RPMI7951 (cell line): Measurements from ENCODE around the gene VKORC1. TPM values are rescaled to one million over a fixed set of nuclear protein-coding genes. Genes with fewer than 3 reads are reported as not detected.
"Not testable (repeated sequence)": the region's sequence is repeated elsewhere in the genome, so short reads cannot be mapped to it uniquely, and the experiment has no call there.

Experiments used
- DNase-seq: peaks from one replicate; pipeline ENCODE4 v3.0.0-alpha.2; 2012; ENCODE audit warnings: low read depth
- total RNA-seq: library from RNA; depleted of rRNA; stranded (reverse); fragments of >200 nt; shearing (Covaris generic); gene quantifications from 2 replicates; pipeline ENCODE4 v1.2.3, GENCODE V29; 2014; rRNA removed

VKORC1 gene
- total RNA-seq, result 212 and 281 TPM in 2 replicates

DNA sequence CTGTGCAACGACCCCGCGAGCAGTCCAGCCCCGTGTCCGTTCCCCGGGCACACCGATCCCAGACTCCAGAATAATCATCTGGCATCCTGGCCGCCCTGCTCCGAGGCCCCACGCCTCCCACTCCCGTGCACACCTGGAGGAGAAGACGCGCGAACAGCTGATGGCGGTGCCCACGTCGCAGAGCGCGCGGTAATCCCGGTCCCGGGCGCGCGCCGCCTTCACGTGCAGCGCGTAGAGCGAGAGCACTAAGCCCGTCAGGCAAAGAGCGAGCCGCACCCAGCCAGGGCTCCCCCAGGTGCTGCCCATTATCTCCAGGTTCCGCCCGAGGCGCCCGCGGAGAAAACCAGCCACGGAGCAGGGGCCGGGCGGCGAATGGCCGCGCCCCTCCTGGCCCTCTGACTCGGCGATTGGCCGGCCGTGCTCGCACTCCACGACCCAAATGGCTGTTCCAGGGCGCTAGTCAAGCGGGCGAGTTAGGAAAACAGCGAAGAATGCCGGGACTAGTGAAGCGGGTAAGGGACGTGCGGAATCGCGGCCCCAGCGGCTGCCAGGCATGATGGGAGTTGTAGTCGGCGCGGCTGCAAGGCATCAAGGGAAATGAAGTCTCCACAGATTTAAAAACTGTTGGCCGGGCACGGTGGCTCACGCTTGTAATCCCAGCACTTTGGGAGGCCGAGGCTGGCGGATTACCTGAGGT is at the start of gene VKORC1:
Gene VKORC1 (minus strand): TSS at position 374 of the 697 bp plus-strand sequence. CDS start 68 bp downstream, at position 306.
- DNase-seq, result peak; percentile 96

DNA sequence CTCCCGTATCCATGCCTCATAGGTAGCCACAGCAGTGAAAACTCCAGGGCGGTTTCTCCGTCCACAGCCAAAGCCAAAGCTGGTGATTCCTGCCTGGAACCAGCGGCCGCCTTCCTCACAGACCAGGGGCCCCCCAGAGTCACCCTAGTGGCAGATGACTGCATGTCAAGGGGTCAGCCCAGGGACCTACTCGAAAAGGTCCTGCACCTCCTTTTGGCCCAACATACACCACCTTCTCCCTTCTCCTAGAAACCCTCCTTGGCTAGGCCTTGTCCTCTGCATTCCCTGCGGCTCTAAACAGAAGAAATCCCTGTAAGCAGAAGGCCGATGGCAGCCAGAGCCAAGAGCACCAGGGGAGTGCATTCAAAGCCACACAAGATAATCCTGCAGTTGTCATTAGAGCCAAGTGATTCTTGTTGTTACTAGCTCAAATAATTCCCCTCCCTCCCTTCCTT is 49.1 kb upstream of the VKORC1 start:
- no peak for DNase-seq

DNA sequence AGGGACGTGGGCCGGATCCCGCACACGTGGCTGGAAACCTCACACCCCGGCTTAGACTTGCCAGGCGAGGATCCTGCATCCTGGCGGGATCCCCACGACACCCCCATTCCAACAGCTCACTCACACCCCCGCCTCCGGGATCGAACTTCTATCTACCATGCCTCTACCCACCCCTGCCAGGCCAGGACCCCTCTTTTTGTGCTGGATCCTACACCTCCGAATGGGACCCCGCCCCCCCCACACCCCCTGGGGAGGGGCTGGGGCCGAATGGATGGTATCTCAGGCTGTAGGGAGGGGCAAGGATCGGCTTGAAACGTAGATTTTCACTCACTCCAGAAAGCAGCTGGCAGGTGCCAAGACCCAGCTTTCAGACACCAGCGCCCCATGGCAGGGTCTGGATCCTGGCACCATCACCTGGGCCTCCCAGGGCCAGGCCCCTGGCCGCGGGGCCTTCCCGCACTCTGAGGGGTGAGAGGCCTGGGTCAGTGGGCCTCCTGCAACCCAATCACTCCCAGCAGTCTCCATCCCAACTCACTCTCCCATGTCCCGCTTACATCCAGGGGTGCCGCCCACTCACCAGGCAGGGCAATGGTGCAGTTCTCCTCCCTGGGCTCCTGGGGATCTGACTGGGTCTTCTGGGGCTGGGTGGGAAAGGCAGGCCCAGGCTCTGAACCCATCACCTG is 48.6 kb upstream of the VKORC1 start:
- no peak for DNase-seq

DNA sequence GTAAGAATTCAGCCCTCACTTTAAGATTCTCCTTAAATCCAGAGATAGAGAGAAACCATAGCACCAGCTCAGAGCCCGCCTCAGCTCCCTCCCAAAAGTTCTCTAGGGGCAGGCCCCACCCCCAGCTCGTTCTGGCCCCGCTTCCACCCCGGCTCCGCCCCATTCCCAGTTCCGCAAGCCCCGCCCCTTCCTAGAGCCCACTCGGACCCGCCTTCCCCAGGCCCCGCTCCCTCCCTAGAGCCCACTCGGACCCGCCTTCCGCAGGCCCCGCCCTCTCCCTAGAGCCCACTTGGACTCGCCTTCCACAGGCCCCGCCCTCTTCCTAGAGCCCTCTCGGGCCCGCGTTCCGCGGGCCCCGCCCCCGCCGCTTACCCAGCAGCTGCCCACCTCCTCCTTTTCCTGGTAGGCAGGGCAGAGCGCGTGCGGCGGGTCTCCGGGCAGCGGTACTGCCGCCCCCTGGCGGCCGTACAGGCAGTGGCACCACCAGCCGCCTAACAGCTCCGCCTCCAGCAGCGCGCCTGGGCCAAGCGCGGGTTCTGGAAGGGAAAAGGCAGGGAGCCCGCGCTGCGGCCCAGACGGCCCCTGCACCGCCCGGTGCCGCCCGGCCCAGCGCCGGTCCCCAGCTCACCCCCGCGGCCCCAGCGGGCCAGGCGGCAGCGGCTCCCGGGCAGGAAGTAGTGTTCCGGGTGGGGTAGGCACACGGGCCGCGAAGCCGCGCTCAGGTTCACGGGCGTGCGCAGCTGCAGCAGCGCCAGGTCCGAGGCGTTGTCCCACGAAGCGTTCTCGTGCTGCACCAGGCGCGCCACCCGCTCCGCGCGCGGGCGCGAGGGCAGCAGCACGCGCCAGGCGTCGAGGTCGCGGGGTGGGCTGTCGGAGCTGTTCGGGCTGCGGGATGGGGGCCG is 47.8 kb upstream of the VKORC1 start:
- DNase-seq, result peak; percentile 95

DNA sequence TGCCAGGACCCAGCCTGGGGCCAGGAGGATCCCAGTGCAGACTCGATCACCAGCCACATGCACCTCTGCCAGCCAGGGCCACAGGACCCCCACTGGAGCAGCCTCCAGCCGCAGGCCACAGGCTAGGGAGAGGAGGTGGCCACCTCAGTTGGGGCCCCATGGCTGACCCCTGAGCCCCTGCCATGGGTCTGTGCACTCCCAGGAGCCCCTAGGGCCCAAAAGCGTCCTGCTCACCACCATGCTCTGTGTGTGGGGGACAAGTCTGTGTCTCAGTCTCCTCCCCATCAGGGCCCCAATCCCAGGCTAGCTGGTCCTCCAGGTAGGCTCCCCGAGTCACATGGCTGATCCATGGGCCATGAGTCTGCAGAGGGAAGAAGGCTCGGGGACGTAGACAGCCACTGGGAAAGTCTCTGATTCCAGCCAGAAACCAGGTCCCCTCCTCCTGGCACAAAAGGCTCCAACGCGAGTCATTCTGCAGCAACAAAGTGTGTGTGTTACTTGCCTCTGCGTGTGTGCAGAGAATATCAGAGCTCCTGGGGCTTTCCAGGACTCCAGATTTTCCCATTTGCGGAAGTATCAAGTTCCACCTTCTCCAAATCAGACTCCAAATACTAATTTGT is 47.0 kb upstream of the VKORC1 start:
- DNase-seq, result no peak

DNA sequence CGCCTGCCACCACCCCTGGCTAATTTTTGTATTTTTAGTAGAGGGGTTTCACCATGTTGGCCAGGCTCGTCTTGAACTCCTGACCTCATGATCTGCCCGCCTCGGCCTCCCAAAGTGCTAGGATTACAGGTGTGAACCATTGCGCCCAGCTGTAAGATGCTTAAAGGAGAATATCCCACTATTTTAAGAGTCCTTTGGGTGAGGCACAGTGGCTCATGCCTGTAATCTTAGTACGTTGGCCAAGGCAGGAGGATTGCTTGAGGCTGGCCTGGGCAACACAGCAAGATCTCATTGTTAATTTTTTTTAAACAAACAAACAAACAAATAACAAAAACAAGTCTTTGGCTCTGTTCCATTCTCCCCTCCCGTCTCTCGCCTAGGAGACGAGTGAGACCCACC is 46.5 kb upstream of the VKORC1 start:
- not testable (repeated sequence) for DNase-seq

DNA sequence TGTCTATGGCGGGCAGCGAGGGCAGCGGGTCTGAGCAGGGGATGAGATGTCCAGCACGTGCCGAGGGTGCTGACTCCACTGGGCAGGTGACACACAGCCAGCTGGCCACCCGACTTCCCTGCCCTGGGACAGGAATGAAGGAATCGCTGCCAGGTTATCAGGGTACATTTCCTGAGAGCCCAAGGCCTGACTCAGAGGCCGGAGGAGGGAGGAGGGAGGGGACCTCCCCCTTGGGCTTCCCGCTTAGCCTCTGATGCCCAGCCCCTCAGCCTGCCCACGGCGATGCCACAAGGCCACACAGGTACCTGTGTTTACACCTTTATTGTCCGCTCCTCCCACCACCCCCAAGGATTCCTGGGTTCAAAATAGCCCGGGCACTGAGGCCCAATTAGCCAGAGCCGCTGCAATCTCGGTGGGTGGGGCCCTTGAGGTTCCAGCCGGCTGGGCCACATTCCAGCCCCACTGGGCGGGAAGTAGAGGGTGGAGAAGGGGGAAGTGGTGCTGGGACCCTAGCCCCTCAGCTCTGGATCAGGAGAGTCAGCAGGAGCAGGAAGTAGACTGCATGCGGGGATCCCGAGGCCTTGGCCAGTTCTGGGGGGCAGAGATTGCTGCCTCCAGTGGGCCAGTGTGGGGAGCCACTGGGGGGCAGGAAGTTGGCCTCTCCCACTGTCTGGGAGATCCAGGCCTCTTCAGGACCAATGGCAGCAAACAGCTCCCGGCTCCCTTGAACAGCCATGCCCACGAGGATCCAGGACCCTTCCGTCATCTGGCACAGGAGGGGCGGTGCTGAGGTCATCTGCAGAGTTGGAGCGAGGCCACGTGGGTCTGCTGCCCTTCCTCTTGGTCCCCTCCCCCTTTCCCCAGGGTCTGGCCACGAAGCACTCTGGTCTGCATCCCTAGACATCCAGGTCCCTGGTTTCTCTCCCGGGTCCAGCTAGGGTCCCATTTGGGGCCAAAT is 44.3 kb upstream of the VKORC1 start:
- peak; percentile 28 for DNase-seq

DNA sequence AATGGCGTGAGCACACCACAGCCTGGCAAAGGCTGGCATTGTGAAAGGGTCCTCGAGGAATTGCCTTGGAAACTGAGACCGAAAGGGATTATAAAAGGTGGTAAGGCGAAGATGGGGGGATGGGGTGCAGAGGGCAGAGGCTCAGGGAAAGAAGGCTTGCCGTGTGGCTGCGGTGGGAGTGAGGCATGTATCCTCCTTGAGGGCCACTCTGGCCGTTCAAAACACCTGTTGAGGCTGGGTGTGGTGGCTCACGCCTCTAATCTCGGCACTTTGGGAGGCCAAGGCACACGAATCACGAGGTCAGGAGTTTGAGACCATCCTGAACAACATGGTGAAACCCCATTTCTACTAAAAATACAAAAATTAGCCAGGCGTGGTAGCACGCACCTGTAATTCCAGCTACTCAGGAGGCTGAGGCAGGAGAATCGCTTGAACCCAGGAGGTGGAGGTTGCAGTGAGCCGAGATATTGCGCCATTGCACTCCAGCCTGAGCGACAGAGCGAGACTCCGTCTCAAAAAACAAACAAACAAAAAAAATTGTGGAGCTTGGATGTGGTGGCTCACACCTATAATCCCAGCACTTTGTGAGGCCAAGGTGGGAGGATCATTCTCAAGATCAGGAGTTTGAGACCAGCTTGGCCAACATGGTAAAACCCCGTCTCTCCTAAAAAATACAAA is 42.4 kb upstream of the VKORC1 start:
- not testable (repeated sequence) for DNase-seq

DNA sequence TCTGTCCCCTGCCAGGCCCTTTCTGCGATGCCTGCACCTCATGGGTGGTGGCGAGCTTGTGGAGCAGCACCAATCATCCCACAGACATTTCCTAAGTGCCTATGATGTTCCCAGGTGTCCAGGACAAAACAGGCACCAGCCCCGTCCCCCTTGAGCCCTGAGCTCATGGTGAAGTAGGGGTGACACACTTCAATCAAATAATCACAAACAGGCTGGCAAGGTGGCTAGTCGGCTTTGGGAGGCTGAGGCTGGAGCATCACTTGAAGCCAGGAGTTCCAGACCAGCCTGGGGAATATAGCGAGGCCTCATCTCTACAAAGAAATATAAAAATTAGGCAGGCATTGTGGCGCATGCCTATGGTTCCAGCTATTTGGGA is 41.7 kb upstream of the VKORC1 start:
- no peak for DNase-seq

DNA sequence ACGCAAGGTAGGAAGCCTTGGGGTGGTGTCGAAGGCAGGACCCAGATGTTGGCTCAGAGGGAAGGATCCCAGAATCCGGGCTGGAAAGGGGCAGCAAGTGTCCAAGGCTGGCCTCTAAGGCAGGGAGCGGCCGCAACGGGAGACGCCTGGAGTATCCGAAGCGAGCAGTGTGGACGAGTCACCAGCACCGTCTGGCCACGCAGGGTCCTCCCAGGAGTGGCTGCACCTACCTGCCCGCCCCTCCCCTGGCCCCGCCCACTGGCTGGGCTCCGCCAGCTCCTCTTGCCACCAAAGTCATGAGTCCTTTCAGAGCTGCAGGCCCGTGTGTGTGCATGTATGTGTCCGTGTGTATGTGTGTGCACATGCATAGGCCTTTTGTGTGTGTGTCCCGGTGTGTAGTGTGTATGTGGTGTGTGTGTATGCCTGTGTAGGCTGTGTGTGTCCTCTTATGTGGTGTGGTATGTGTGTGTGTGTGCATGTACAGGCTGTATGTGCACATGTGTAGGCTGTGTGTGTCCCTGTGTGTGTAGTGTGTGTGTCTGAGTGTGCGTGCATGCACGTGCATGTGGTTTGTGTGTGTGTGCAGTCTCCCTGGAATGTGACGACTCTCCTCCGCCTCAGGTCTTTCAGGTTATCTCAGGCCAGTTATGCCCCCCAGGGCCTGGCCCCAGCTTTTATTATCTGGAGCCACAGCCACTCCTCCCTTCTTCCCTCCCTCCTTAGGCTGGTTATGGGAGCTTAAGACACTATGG is 41.1 kb upstream of the VKORC1 start, which contains the start of gene PRSS8:
Gene PRSS8 (minus strand): TSS at position 193 of the 752 bp plus-strand sequence. CDS start 229 bp downstream, outside the sequence.
- no peak for DNase-seq

DNA sequence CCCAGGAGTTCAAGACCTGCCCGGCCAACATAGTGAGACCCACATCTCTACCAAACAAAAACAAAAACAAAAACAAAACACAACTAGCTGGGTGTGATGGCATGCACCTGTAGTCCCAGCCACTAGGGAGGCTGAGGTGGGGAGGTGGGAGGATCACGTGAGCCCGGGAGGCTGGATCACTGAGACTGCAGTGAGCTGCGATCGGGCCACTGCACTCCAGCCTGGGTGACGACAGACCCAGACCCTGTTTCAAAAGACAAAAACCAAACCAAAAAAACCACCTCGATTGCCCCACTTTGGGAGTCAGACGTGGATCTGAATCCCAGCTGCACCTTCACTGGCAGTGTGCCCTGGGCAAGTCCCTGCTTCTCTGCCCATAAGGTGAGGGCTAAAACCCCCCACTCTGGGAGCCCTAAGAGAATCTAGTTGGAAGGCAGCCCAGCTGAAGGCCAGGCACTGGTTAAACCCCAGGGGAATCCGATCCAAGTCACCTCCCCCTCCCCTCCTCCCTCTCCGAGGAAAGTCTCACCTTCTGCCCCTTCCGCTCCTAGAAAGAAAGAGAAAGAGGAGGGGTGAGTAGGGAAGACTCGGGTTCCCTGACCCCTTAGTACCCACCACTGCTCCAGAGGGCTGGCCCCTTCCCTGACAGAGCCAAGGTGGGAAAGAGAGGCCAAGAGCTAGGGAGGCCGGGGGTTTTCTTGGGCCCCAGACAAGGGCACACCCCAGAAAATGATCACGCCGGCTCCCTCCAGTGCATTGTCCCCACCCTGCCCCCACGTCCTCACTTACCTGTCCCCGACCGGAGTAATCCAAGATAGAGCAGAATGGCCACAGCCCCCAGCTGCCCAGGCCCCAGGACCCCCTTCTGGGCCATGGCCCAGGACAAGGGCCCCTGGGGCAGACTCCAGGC is 40.3 kb upstream of the VKORC1 start:
- DNase-seq, result no peak

DNA sequence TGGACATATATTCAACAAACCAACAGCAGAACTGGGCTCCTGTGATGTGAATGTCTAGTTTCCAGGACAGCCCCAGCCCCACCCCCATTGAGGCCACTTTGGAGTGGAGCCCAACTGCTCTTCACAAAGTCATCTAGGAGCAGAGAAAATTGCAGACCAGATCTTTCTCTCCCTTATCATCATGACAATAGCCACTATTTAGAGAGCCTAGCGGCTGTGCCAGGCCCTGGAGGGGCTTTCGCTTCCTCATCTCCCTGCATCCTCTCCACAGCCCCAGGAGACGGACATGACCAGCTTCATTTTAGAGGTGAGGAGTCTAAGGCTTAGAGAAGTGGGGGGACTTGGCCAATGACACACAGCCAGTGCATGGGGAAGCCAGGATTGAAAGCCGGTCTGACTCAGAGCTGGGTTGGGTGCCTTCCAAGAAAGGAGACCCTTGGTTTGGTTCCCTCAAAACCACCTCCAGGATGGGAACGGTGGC is 39.5 kb upstream of the VKORC1 start:
- DNase-seq, result no peak

DNA sequence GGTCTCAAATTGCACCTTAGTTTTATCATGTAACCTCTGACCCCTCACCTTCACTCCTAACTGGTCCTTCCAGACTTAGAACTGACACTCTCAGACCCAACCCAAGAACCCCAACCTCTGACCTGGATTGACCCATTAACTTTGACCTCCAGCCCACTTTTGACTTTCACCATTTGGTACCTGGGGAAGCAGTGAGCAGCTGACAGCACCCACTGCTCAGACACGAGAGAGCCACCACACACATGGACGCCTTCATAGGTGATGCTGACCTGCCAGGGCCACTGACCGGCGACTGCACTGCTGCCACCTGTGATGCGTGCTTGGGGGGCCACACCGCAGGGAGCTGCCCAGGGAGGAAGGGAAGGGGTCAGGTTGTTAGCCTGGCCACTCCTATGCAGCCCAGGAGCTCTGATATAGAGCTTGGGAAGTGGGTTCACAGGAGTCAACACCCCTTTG is 38.5 kb upstream of the VKORC1 start:
- no peak for DNase-seq

DNA sequence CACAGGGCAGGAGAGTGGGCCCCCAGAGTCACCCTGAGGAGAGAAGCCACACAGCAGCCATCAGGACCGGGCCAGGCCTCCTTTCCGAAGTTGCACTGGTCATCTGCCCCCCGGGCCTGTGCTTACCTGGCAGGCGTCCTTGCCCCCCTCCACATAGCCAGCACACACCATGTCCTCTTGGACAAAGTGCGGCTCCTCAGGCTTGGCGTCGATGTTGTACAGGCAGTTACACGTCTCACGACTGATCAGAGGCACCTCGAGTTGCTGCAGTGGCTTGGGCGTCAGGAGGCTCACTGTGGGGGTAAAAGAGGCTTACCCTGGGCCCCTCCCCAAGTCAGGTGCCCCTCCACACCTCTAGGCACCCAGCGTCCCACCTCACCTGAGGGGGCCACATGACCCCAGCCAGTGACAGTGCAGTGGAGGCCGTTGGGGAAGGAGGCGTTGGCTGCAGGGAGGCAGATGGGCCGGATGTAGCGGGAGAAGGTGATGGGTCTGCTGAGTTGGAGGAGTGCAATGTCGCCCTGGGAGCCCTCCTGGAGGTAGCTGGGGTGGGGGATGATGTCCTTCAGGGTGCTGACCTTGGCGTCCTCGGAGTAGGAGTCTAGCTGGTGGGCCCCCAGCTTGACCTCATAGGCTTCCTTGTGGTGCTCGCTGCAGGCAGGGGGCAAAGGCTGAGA is 37.8 kb upstream of the VKORC1 start:
- no peak for DNase-seq

DNA sequence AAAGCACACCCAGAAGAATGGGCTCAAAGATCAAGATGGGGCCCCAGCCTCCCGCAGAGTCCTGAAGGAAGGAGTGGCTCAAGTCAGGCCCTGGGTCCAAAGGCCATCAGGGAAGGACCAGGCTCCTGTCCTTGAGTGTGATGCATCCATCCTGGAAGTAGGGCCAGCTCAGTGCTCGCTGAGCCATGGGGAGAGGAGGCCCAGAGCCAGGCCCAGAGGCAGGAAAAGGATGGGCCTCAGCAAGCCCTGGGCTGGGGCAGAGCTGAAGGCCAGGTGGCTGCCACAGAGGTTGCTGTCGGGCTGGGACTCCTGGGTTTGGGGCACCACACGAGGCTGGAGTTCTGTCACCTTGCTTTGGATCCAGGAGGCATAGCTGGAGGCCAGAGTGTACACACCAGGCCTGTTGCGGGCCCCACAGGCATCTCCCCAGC is 37.3 kb upstream of the VKORC1 start:
- no peak for DNase-seq

DNA sequence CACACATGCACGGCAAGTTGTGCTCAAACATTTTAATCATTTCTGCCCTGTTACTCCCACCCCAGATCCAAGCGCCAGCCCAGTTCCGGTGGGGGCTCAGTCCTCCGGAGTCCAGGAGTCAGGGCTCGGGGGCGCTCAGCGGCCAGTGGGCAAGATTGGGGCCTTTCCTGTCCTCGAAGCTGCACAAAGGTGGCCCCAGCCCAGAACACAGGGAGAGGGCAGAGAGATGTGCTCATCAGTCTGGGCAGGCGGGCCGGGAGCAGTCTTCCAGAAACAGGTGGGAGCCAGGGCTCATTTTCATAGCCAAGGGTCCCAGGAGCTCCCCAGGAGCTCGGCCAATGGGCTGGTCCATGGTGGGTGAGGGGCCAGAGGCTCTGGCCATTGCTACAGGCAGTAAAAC is 36.8 kb upstream of the VKORC1 start:
- no peak for DNase-seq

DNA sequence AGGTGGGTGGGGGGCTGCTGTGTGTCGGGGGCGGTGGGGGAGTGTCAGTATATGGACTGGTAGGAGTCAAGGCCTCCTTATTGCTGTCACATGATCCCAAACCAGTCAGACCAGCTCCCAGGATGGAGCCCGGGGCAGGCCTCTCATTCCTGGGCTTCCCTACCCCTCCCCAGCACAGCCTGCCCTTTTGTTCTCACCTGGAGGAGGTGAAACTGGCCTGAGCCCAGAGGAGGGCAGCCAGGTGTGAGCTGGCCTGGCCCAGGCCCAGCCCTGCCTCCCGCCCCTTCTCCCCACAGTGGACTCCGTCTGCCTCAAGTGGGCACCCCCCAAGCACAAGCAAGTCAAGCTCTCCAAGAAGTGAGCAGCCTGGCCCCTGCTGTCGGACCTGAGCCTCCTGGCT is 36.3 kb upstream of the VKORC1 start:
- no peak for DNase-seq
